Measurements from ENCODE around the gene COL1A1.

DNA sequence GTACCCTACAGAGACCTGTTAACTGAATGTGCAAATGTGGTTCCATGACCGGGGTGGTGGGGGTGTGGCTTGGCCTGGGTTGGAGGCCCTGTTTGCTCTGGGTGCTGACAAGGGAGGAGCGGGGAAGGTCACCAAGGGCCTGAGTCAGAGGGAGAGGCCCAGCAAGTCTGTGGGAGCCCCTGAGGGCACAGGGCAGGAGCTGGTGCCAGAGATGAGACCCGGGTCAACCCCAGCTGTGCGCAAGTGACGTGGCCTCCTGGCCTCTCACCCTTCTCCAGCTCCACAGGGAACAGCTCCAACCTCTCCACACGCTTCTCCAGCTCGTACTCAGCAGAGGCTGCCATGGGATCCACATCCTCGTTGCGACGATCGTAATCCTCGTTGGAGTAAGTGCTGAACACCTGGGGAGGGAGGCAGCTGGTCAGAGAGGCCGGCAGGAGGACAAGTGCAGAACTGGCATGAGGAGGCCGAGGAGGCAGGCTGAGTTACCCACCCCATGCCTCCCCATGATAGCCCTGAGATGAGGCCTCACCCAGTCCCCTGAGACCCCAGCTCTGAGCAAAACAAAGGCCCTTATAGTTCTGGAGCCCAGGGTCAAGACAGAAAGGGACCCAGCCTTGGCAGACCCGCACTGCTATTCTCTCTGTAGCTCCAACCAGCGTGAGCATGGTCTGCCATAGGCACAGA, 56.4 kb downstream of the COL1A1 start:
- no peak for TF ChIP-seq ZBTB21 (CRISPR knock-in tag; IDR thresholded peaks at IDR 0.05)
- no peak for TF ChIP-seq PHF8 (CRISPR knock-in tag; IDR thresholded peaks at IDR 0.05)
